ENCODE measurements around the gene CCDC92B.
"Not testable (repeated sequence)": the region's sequence is repeated elsewhere in the genome, so short reads cannot be mapped to it uniquely, and the experiment has no call there.

The CCDC92B gene

GRCh38 chr17:2701996-2702741 lies 47.3 kb downstream of the CCDC92B start:
- no peak for ATAC-seq

- no peak for ATAC-seq
Measured at GRCh38 chr17:2701161-2701995, 48.1 kb downstream of the CCDC92B start.

GRCh38 chr17:2700491-2701141 lies 48.8 kb downstream of the CCDC92B start:
- no peak for ATAC-seq

GRCh38 chr17:2700030-2700490 lies 49.4 kb downstream of the CCDC92B start:
- no peak for ATAC-seq

- not testable (repeated sequence) for ATAC-seq
Measured at GRCh38 chr17:2699216-2699805, 50.1 kb downstream of the CCDC92B start.

- ATAC-seq: no peak
Measured at GRCh38 chr17:2697611-2698162, 51.8 kb downstream of the CCDC92B start.

- no peak for ATAC-seq
Measured at GRCh38 chr17:2695961-2696760, 53.3 kb downstream of the CCDC92B start.

GRCh38 chr17:2695243-2695960 lies 54.0 kb downstream of the CCDC92B start:
- ATAC-seq: no peak

- no peak for ATAC-seq
Measured at GRCh38 chr17:2694381-2695242, 54.8 kb downstream of the CCDC92B start.

- no peak for ATAC-seq
Measured at GRCh38 chr17:2693561-2694380, 55.7 kb downstream of the CCDC92B start.

- ATAC-seq: no peak
Measured at GRCh38 chr17:2692781-2693135, 56.7 kb downstream of the CCDC92B start.

GRCh38 chr17:2691965-2692780 lies 57.3 kb downstream of the CCDC92B start:
- ATAC-seq: no peak

- no peak for ATAC-seq
Measured at GRCh38 chr17:2691069-2691871, 58.2 kb downstream of the CCDC92B start.

- ATAC-seq: no peak
Measured at GRCh38 chr17:2690165-2691068, 59.0 kb downstream of the CCDC92B start.

- ATAC-seq: no peak
Measured at GRCh38 chr17:2689411-2690164, 59.9 kb downstream of the CCDC92B start.
